ENCODE results near the gene KCNIP4. TPM values are rescaled to one million over a fixed set of nuclear protein-coding genes. Genes with fewer than 3 reads are reported as not detected.

KCNIP4 gene
- total and polyA plus RNA-seq, 2 donors (not counting 3 experiments of a cell fraction or from before 2014, with no cell fraction given): not detected

GRCh38 chr4:21991562-21991961 lies 43.0 kb upstream of the KCNIP4 start:
- no peak for TF ChIP-seq EZH2 (IDR thresholded peaks at IDR 0.05; ENCODE audit: borderline replicate concordance, low read depth, low read length, severe bottlenecking)
- TF ChIP-seq MYC (IDR thresholded peaks at IDR 0.05; ENCODE audit: low read depth, low read length): no peak
- no peak for TF ChIP-seq POLR2AphosphoS5 (IDR thresholded peaks at IDR 0.05; ENCODE audit: insufficient read depth, low read depth, low read length)
- TF ChIP-seq GATA2 (IDR thresholded peaks at IDR 0.05; ENCODE audit: insufficient read depth, insufficient read length, low read depth, low read length): no peak
- TF ChIP-seq POLR2A (IDR thresholded peaks at IDR 0.05; ENCODE audit: low read depth, low read length): no peak
- no peak for TF ChIP-seq JUN (IDR thresholded peaks at IDR 0.05; ENCODE audit: borderline replicate concordance, insufficient read depth, insufficient read length, low read depth)
- TF ChIP-seq FOS (IDR thresholded peaks at IDR 0.05; ENCODE audit: borderline replicate concordance, insufficient read depth, low read length): no peak
- no peak for DNase-seq (ENCODE audit: low read depth, low spot score)
- Histone ChIP-seq H4K20me1 (replicated peaks; ENCODE audit: control insufficient read depth, extremely low read depth, insufficient read depth, low read length) (no peaks in the 10 kb centered on the region), H3K4me1 (ENCODE audit: control insufficient read depth, extremely low read depth, insufficient read depth, low read length) (no peaks in the 10 kb centered on the region), H3K27ac (ENCODE audit: insufficient read depth, low read depth, low read length) (no peak overlapping the region), H2AFZ (ENCODE audit: low read depth, low read length) (no peak overlapping the region), H3K79me2 (ENCODE audit: control insufficient read depth, insufficient read depth, low read length) (no peaks in the 10 kb centered on the region), H3K9me1 (replicated peaks; ENCODE audit: control insufficient read depth, extremely low read depth, insufficient read depth, low read length) (no peaks in the 10 kb centered on the region), H3K36me3 (ENCODE audit: control insufficient read depth in 2 of 2, extremely low read depth in 1 of 2, insufficient read depth in 2 of 2, low read length in 2 of 2) (no peaks in the 10 kb centered on the region), H3K4me3 (replicated peaks in 1 of 3; ENCODE audit: insufficient read depth in 1 of 3, low read depth in 1 of 3, low read length in 3 of 3) (no peak overlapping the region), H3K4me2 (ENCODE audit: insufficient read depth, low read length) (no peak overlapping the region), H3K9me3 (replicated peaks; ENCODE audit: control insufficient read depth, insufficient read depth, low read length) (no peaks in the 10 kb centered on the region), H3K9ac (replicated peaks; ENCODE audit: extremely low read depth, insufficient read depth, low read length) (no peak overlapping the region), H3K27me3 (ENCODE audit: control insufficient read depth in 2 of 2, insufficient read depth in 2 of 2, low read length in 2 of 2) (no peaks in the 10 kb centered on the region)
- dilution Hi-C loops (cut with MboI; ENCODE audit: extremely low pct_ligation_motif_present, low sequenced_read_pairs): no loop called here
- intact Hi-C loops (cut with micrococcal nuclease): no loop called here
- CTCF ChIA-PET: no interaction called here
- BruUV-seq (replicated peaks): no TSS peak
- POLR2A ChIA-PET: no interaction called here
- no peak for FAIRE-seq

- ChIA-PET POLR2A (no interaction called here), CTCF (no interaction called here)
- dilution Hi-C loops (cut with MboI; ENCODE audit: extremely low pct_ligation_motif_present, low sequenced_read_pairs) (no loop called here), intact Hi-C loops (cut with micrococcal nuclease) (no loop called here)
- Histone ChIP-seq H3K36me3 (ENCODE audit: control insufficient read depth in 2 of 2, extremely low read depth in 1 of 2, insufficient read depth in 2 of 2, low read length in 2 of 2) (no peaks in the 10 kb centered on the region), H3K9me3 (replicated peaks; ENCODE audit: control insufficient read depth, insufficient read depth, low read length) (no peaks in the 10 kb centered on the region), H3K27me3 (ENCODE audit: control insufficient read depth in 2 of 2, insufficient read depth in 2 of 2, low read length in 2 of 2) (no peaks in the 10 kb centered on the region), H3K4me1 (ENCODE audit: control insufficient read depth, extremely low read depth, insufficient read depth, low read length) (no peaks in the 10 kb centered on the region), H2AFZ (ENCODE audit: low read depth, low read length) (no peak overlapping the region), H3K79me2 (ENCODE audit: control insufficient read depth, insufficient read depth, low read length) (no peaks in the 10 kb centered on the region), H3K4me3 (replicated peaks in 1 of 3; ENCODE audit: insufficient read depth in 1 of 3, low read depth in 1 of 3, low read length in 3 of 3) (no peak overlapping the region), H3K27ac (ENCODE audit: insufficient read depth, low read depth, low read length) (no peak overlapping the region), H4K20me1 (replicated peaks; ENCODE audit: control insufficient read depth, extremely low read depth, insufficient read depth, low read length) (no peaks in the 10 kb centered on the region), H3K9ac (replicated peaks; ENCODE audit: extremely low read depth, insufficient read depth, low read length) (no peak overlapping the region), H3K9me1 (replicated peaks; ENCODE audit: control insufficient read depth, extremely low read depth, insufficient read depth, low read length) (no peaks in the 10 kb centered on the region), H3K4me2 (ENCODE audit: insufficient read depth, low read length) (no peak overlapping the region)
- TF ChIP-seq MYC (IDR thresholded peaks at IDR 0.05; ENCODE audit: low read depth, low read length) (no peak), MAX (IDR thresholded peaks at IDR 0.05; ENCODE audit: insufficient read depth, insufficient read length) (no peak), GATA2 (IDR thresholded peaks at IDR 0.05; ENCODE audit: insufficient read depth, insufficient read length, low read depth, low read length) (no peak), JUN (IDR thresholded peaks at IDR 0.05; ENCODE audit: borderline replicate concordance, insufficient read depth, insufficient read length, low read depth) (no peak)
- DNase-seq (ENCODE audit: low read depth, low spot score): no peak
- FAIRE-seq: no peak
- no TSS peak for BruUV-seq (replicated peaks)
These were observed 42.5 kb upstream of the KCNIP4 start for GRCh38 chr4:21991050-21991449.

Measured in endothelial cell of umbilical vein (primary cell).